ENCODE results near the gene OLFML2A. TPM values are rescaled to one million over a fixed set of nuclear protein-coding genes. Genes with fewer than 3 reads are reported as not detected.
A peak's percentile ranks its signal among the peaks of the same experiment; 100 is the strongest.

The OLFML2A gene
- total and polyA plus RNA-seq, 2 of the 13 experiments (the other 11 are each of a cell fraction or from before 2014, with no cell fraction given), result 0.01 to 0.02 TPM

DNA sequence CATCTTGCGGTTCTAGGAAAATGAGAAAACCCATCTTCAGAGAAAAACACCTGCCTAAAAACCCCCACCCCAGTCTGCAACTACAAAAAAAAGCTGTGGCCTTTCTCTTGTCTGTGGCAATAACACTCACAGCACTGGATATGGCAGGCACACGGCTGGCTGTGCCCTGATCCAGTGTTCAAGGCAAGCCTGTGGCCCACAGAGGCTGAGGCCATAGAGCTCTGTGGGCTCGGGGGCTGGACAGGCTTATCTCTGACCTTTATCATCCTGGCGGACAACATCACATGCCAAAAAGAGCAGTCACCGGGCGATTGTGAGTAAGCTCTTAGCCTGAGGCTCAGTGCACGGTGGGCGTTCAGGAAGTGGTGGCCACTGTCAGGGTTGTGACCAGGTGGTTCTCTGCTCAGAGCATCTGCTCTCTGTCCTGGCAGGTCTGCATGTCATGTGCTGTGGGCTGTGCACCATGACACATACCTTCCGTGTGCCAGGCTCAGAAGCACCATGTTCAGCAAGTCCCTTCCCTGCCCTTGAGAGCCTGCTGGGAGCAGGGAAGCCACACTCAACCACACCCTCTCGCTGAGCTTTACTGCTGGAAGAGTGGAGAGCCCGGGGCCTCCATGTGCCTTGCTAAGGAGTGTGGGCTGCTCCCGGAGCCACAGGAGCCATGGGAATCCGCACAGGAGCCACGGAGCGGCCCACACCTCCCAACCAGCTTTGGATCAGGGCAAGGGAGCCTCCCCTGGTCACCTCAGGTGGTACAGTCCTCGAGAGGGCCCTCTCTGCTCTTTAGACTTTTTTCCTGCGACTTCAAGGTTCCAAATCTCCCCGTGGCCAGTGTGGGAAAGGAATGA, 41.7 kb downstream of the OLFML2A start (continued):
- TF ChIP-seq, protein P1, sequence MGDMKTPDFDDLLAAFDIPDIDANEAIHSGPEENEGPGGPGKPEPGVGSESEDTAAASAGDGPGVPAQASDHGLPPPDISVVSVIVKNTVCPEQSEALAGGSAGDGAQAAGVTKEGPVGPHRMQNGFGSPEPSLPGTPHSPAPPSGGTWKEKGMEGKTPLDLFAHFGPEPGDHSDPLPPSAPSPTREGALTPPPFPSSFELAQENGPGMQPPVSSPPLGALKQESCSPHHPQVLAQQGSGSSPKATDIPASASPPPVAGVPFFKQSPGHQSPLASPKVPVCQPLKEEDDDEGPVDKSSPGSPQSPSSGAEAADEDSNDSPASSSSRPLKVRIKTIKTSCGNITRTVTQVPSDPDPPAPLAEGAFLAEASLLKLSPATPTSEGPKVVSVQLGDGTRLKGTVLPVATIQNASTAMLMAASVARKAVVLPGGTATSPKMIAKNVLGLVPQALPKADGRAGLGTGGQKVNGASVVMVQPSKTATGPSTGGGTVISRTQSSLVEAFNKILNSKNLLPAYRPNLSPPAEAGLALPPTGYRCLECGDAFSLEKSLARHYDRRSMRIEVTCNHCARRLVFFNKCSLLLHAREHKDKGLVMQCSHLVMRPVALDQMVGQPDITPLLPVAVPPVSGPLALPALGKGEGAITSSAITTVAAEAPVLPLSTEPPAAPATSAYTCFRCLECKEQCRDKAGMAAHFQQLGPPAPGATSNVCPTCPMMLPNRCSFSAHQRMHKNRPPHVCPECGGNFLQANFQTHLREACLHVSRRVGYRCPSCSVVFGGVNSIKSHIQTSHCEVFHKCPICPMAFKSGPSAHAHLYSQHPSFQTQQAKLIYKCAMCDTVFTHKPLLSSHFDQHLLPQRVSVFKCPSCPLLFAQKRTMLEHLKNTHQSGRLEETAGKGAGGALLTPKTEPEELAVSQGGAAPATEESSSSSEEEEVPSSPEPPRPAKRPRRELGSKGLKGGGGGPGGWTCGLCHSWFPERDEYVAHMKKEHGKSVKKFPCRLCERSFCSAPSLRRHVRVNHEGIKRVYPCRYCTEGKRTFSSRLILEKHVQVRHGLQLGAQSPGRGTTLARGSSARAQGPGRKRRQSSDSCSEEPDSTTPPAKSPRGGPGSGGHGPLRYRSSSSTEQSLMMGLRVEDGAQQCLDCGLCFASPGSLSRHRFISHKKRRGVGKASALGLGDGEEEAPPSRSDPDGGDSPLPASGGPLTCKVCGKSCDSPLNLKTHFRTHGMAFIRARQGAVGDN (CRISPR knock-in tag; IDR thresholded peaks at IDR 0.05), result peak; percentile 96
- peak; percentile 60 for TF ChIP-seq ELF1 (CRISPR knock-in tag; IDR thresholded peaks at IDR 0.05)
- peak; percentile 60; the same call in 1 of the 2 replicates for TF ChIP-seq RNF2 (conservative IDR thresholded peaks at IDR 0.05; ENCODE audit: low read depth)
- TF ChIP-seq ZNF180 (CRISPR knock-in tag; IDR thresholded peaks at IDR 0.05; ENCODE audit: borderline replicate concordance, low read depth), result no peak
- no peak for TF ChIP-seq SUZ12 (IDR thresholded peaks at IDR 0.05; ENCODE audit: low read depth, low read length)
- no peak for TF ChIP-seq ATF7-NPFF (CRISPR knock-in tag; IDR thresholded peaks at IDR 0.05; ENCODE audit: low read depth)
- peak; percentile 12; the same call in 1 of the 2 replicates for TF ChIP-seq ZNF121 (CRISPR knock-in tag; IDR thresholded peaks at IDR 0.05)
- TF ChIP-seq ZNF205 (CRISPR knock-in tag; IDR thresholded peaks at IDR 0.05), result no peak
- no peak for TF ChIP-seq PREB (CRISPR knock-in tag; IDR thresholded peaks at IDR 0.05)
- TF ChIP-seq, protein P2, sequence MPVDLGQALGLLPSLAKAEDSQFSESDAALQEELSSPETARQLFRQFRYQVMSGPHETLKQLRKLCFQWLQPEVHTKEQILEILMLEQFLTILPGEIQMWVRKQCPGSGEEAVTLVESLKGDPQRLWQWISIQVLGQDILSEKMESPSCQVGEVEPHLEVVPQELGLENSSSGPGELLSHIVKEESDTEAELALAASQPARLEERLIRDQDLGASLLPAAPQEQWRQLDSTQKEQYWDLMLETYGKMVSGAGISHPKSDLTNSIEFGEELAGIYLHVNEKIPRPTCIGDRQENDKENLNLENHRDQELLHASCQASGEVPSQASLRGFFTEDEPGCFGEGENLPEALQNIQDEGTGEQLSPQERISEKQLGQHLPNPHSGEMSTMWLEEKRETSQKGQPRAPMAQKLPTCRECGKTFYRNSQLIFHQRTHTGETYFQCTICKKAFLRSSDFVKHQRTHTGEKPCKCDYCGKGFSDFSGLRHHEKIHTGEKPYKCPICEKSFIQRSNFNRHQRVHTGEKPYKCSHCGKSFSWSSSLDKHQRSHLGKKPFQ (CRISPR knock-in tag; IDR thresholded peaks at IDR 0.05; ENCODE audit: insufficient replicate concordance), result no peak
- TF ChIP-seq ZSCAN29 (CRISPR knock-in tag; conservative IDR thresholded peaks at IDR 0.05), result no peak
- TF ChIP-seq GFI1 (CRISPR knock-in tag; IDR thresholded peaks at IDR 0.05; ENCODE audit: borderline replicate concordance), result 0 out of 2 replicates have a peak, but pooled peaks have one; percentile 63
- TF ChIP-seq TBX2 (CRISPR knock-in tag; IDR thresholded peaks at IDR 0.05; ENCODE audit: borderline replicate concordance), result peak; percentile 54; the same call in 1 of the 2 replicates
- no peak for TF ChIP-seq MAZ (IDR thresholded peaks at IDR 0.05; ENCODE audit: borderline replicate concordance, low read depth, low read length)
- TF ChIP-seq MAZ (CRISPR knock-in tag; IDR thresholded peaks at IDR 0.05; ENCODE audit: low read depth), result peak; percentile 59; the same call in 1 of the 2 replicates
- peak; percentile 88; the same call in 1 of the 2 replicates for TF ChIP-seq ZNF296 (CRISPR knock-in tag; conservative IDR thresholded peaks at IDR 0.05)
- TF ChIP-seq ZNF841 (CRISPR knock-in tag; IDR thresholded peaks at IDR 0.05; ENCODE audit: borderline replicate concordance), result no peak
- TF ChIP-seq DDIT3 (CRISPR knock-in tag; IDR thresholded peaks at IDR 0.05), result no peak
- TF ChIP-seq RXRA (CRISPR knock-in tag; IDR thresholded peaks at IDR 0.05), result peak; percentile 68; the same call in 1 of the 2 replicates
- peak; percentile 63; the same call in 1 of the 2 replicates for TF ChIP-seq MTA1 (CRISPR knock-in tag; IDR thresholded peaks at IDR 0.05; ENCODE audit: borderline replicate concordance)
- no peak for TF ChIP-seq SMARCC2 (IDR thresholded peaks at IDR 0.05)
- TF ChIP-seq PPARG (CRISPR knock-in tag; conservative IDR thresholded peaks at IDR 0.05), result peak; percentile 12; the same call in 1 of the 2 replicates

Data from HepG2 (cell line).